HepG2 (cell line): ENCODE data around the gene ASTN2. TPM values are rescaled to one million over a fixed set of nuclear protein-coding genes. Genes with fewer than 3 reads are reported as not detected.

Experiments
- ATAC-seq: fragments of 200-7000 bp; cut with Tn5 transposase; 3 replicates; pipeline ENCODE4 v1.9.1; 2020; ENCODE audit warnings: mild to moderate bottlenecking, moderate library complexity
- BruUV-seq: library from RNA; stranded (reverse); fragments of 400-500 nt; replicated peaks from 2 replicates; lab custom pipeline; 2021; lab: Mats Ljungman, UMichigan
- CTCF ChIA-PET: fragments of 300-600 bp; formaldehyde crosslinking; extraction: SDS; loops from one replicate; lab custom pipeline; 2021; ENCODE audit warnings: low total read pairs, inconsistent platforms, low intra/inter-chr PET ratio; lab: Yijun Ruan, JAX
- POLR2A ChIA-PET: fragments of 350-600 bp; sonication (Branson Sonifier 250); formaldehyde crosslinking; loops from one replicate; lab custom pipeline; 2020; ENCODE audit warnings: antibody characterized with exemption, inconsistent platforms; lab: Yijun Ruan, JAX
- DNase-seq: peaks from one replicate; pipeline ENCODE4 v3.0.0-alpha.2; 2015; ENCODE audit warnings: low spot score
- FAIRE-seq: peaks from 3 replicates; lab custom pipeline; 2011; peaks lifted over from hg19 to GRCh38; lab: Jason Lieb, UNC
- H2AFZ ChIP-seq: one replicate; pipeline ENCODE4 v1.6.1; 2011; ENCODE audit warnings: low read length, inconsistent platforms
- H3K27ac ChIP-seq: fragments of 300-600 bp; 3 replicates; pipeline ENCODE4 v1.8.0; 2011; ENCODE audit warnings: mixed run types, mild to moderate bottlenecking, mixed read lengths, low read length, inconsistent platforms; ENCODE audit not compliant: insufficient read depth; ENCODE audit errors: extremely low read length
- H3K27me3 ChIP-seq, 2 experiments: fragments of 200-600 bp in 1 of 2; 2 replicates in 1 of 2; 3 replicates in 1 of 2; pipeline versions ENCODE4 v1.6.0 to v1.8.0; 2011; ENCODE audit warnings: low read length in 2 of 2, mild to moderate bottlenecking in 2 of 2, moderate library complexity in 2 of 2, inconsistent platforms in 1 of 2; ENCODE audit not compliant: insufficient read depth in 2 of 2, control insufficient read depth in 1 of 2
- H3K36me3 ChIP-seq, 2 experiments: fragments of 200-600 bp in 1 of 2; replicated peaks in 1 of 2; 2 replicates in 1 of 2; 3 replicates in 1 of 2; pipeline versions ENCODE4 v1.5.1 to v1.8.0; 2011; ENCODE audit warnings: low read length in 2 of 2, inconsistent platforms in 1 of 2; ENCODE audit not compliant: insufficient read depth in 2 of 2, control insufficient read depth in 1 of 2
- H3K4me1 ChIP-seq: 2 replicates; pipeline ENCODE4 v1.5.1; 2012; ENCODE audit warnings: low read length, inconsistent platforms; ENCODE audit not compliant: insufficient read depth
- H3K4me2 ChIP-seq: 2 replicates; pipeline ENCODE4 v1.6.0; 2011; ENCODE audit warnings: low read depth, low read length, inconsistent platforms
- H3K4me3 ChIP-seq, 3 experiments: fragments of 200-600 bp in 1 of 3; sonication (generic), shearing (Covaris generic) in 1 of 3; replicated peaks in 1 of 3; 2 replicates each; pipeline ENCODE4 v1.5.1; 2011 to 2016; ENCODE audit warnings: low read length in 3 of 3, inconsistent platforms in 2 of 3, low read depth in 2 of 3, mild to moderate bottlenecking in 2 of 3, control low read depth in 1 of 3, mixed read lengths in 1 of 3; ENCODE audit not compliant: insufficient read depth in 1 of 3
- H3K79me2 ChIP-seq: one replicate; pipeline ENCODE4 v1.6.1; 2011; ENCODE audit warnings: low read length, inconsistent platforms; ENCODE audit not compliant: insufficient read depth
- H3K9ac ChIP-seq: 2 replicates; pipeline ENCODE4 v1.6.0; 2011; ENCODE audit warnings: mild to moderate bottlenecking, low read depth, low read length, inconsistent platforms; ENCODE audit not compliant: insufficient read depth
- H3K9me3 ChIP-seq: 2 replicates; pipeline ENCODE4 v1.5.1; 2012; ENCODE audit warnings: mild to moderate bottlenecking, low read length
- H4K20me1 ChIP-seq: 2 replicates; pipeline ENCODE4 v1.6.0; 2011; ENCODE audit warnings: inconsistent platforms, mild to moderate bottlenecking, low read length, moderate library complexity; ENCODE audit not compliant: insufficient read depth
- DMAP1 ChIP-seq: IDR thresholded peaks from 2 replicates; pipeline ENCODE4 v1.6.1; 2016
- HOXA9 ChIP-seq: sonication (generic); formaldehyde crosslinking; IDR thresholded peaks from 2 replicates; pipeline ENCODE4 v1.8.1; 2022; ENCODE audit warnings: missing genetic modification reagents, mild to moderate bottlenecking, moderate library complexity, borderline replicate concordance
- WGBS: methylation state at CpG from one replicate; pipeline ENCODE4 v1.1.6; 2017; ENCODE audit warnings: low lambda C conversion rate; 5-methylcytosine and 5-hydroxymethylcytosine counted together
- in situ Hi-C: cut with HindIII; loops from 2 replicates; pipeline ENCODE4 v1.10.0; 2017; ENCODE audit warnings: low pct_unique_long_range_greater_than_20kb; ENCODE audit not compliant: extremely low pct_ligation_motif_present
- intact Hi-C: fragments of 100-400 bp; cut with micrococcal nuclease; formaldehyde crosslinking; loops from one replicate; pipeline ENCODE4 v1.10.0; 2022; ENCODE audit not compliant: unreplicated experiment
- polyA plus RNA-seq, 8 experiments: library from polyadenylated mRNA; depleted of rRNA in 3 of 8; stranded (reverse) in 7 of 8; unstranded in 1 of 8; fragments of >200 nt; fragmentation: Illumina TruSeq in 4 of 8; extraction: Trizol in 4 of 8; gene quantifications; 2 replicates each; pipeline versions ENCODE4 v1.2.1 to v1.2.3, GENCODE V29; 2011 to 2016; ENCODE audit warnings: low read depth in 4 of 8, missing spikeins in 1 of 8, mixed read lengths in 1 of 8; ENCODE audit not compliant: insufficient read depth in 1 of 8
- total RNA-seq, 5 experiments: library from RNA; depleted of rRNA; stranded (reverse); fragments of >200 nt; fragmentation: Illumina TruSeq; extraction: Trizol; gene quantifications; 2 replicates each; pipeline ENCODE4 v1.2.3, GENCODE V29; 2016; ENCODE audit warnings: low read depth in 1 of 5
- TF ChIP-seq, protein P1 (sequence below): sonication (generic); formaldehyde crosslinking; IDR thresholded peaks from 2 replicates; pipeline ENCODE4 v1.5.1; 2020; ENCODE audit warnings: mild to moderate bottlenecking, missing genetic modification reagents, borderline replicate concordance

Gene ASTN2
- total and polyA plus RNA-seq, 2 of the 13 experiments (the other 11 are each of a cell fraction or from before 2014, with no cell fraction given): 5.2 to 13.5 TPM

DNA sequence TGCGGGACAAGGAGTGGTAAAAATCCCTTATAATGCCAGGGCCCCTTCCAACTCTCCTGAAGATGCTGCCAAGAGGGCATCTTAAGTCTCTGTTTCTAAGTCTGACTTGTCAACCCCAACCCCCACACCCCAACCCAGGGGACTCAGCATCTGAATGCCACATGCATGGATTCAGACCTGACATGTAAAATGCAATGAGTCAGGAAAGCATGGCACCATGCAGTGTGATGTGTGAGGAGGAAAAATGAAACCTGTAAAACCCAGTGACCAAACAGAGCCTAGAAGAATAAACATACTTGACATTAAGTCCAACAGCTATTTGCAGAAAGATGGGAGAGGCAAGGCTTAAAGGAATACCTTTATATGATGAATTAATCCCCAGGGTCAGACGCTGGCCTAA is 112.4 kb downstream of the ASTN2 start:
- Histone ChIP-seq H2AFZ (no peak overlapping the region), H3K36me3 (no peaks in the 10 kb centered on the region), H3K9ac (no peak overlapping the region), H3K4me2 (no peak overlapping the region), H3K4me1 (no peaks in the 10 kb centered on the region), H3K27ac (no peak overlapping the region), H3K79me2 (no peaks in the 10 kb centered on the region), H4K20me1 (no peaks in the 10 kb centered on the region), H3K4me3 (no peak overlapping the region), H3K27me3 (no peaks in the 10 kb centered on the region; a peak in 1 of 5 replicates), H3K9me3 (no peaks in the 10 kb centered on the region)
- 4% methylated on average over 2 of the region's 2 CpGs for WGBS
- intact Hi-C loops: no loop called here
- TF ChIP-seq HOXA9 (CRISPR knock-in tag): no peak
- TF ChIP-seq DMAP1: no peak
- ATAC-seq (no peak), DNase-seq (no peak), FAIRE-seq (no peak)
- BruUV-seq: no TSS peak
- CTCF ChIA-PET: no interaction called here
- POLR2A ChIA-PET: no interaction called here
- in situ Hi-C loops: no loop called here

DNA sequence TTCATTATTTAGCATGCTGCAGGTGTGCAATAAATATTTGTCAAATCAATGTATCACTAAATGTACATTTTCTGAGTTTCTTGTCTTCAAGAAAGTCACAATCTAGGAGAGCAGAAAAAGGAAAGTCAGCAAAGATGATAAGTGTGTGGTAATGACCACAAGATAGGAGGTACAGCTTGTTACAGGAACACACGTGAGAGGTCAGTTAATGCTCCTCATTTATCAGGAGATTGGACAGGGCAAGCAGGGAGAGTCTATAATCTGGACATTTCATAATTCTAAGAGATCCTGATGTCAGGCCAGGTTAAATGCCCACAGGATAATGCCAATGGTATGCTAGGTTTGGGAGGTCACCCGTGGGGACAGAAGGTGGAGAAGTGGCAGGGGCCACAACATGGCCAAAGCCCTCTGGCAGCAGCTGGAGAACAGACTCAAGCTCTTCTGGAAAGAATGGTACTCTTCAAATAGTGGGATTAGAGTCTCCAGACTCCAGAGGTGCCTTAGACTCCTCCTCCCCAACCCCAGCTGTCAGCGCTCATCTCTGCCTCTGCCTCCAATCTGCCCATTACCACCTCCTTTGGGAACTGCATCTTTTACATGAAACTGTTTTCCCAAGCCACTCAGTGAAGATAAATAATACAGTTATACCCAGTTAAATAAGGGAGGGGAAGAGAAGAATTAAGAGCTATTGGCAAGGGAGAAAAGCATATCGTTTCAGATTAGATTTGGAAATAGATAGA is 114.3 kb downstream of the ASTN2 start:
- no peak for DNase-seq
- H3K9ac ChIP-seq: no peak overlapping the region
- H3K27ac ChIP-seq: no peak overlapping the region
- no peak overlapping the region for H2AFZ ChIP-seq
- 0% methylated on average over 4 of the region's 4 CpGs for WGBS
- TF ChIP-seq, protein P1, sequence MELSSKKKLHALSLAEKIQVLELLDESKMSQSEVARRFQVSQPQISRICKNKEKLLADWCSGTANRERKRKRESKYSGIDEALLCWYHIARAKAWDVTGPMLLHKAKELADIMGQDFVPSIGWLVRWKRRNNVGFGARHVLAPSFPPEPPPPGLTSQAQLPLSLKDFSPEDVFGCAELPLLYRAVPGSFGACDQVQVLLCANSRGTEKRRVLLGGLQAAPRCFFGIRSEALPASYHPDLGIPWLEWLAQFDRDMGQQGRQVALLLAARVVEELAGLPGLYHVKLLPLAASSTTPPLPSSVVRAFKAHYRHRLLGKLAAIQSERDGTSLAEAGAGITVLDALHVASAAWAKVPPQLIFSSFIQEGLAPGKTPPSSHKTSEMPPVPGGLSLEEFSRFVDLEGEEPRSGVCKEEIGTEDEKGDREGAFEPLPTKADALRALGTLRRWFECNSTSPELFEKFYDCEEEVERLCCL (CRISPR knock-in tag): no peak
- H3K4me3 ChIP-seq: no peak overlapping the region
- ATAC-seq: no peak
- intact Hi-C loops: no loop called here
- no peaks in the 10 kb centered on the region for H3K79me2 ChIP-seq
- no peaks in the 10 kb centered on the region; a peak in 1 of 5 replicates for H3K27me3 ChIP-seq
- no peaks in the 10 kb centered on the region for H3K4me1 ChIP-seq
- no peak overlapping the region for H3K4me2 ChIP-seq
- FAIRE-seq: no peak
- H3K36me3 ChIP-seq: no peaks in the 10 kb centered on the region
- BruUV-seq: no TSS peak
- H3K9me3 ChIP-seq: no peaks in the 10 kb centered on the region
- in situ Hi-C loops: no loop called here
- CTCF ChIA-PET: no interaction called here
- H4K20me1 ChIP-seq: no peaks in the 10 kb centered on the region
- POLR2A ChIA-PET: no interaction called here
